ENCODE results near the gene IFIH1.

IFIH1 gene

GRCh38 chr2:162233197-162233596, 85.3 kb downstream of the IFIH1 start:
- DNase-seq (no peak), ATAC-seq (replicated peaks) (no peak)
- H3K4me3 Mint-ChIP-seq = no peak overlapping the region
- peaks cover 13 to 22% of the 10 kb centered on the region in 2 donors for H3K27me3 Mint-ChIP-seq
- peaks cover 0 to 6% of the 10 kb centered on the region in 2 donors for H3K9me3 Mint-ChIP-seq
- no peaks in the 10 kb centered on the region for H3K36me3 Mint-ChIP-seq
- no peaks in the 10 kb centered on the region for H3K4me1 Mint-ChIP-seq
- no peak overlapping the region for H3K27ac Mint-ChIP-seq

- Mint-ChIP-seq H3K27ac (no peak overlapping the region), H3K4me1 (no peaks in the 10 kb centered on the region), H3K36me3 (no peaks in the 10 kb centered on the region), H3K9me3 (peaks cover 0 to 6% of the 10 kb centered on the region in 2 donors), H3K4me3 (no peak overlapping the region), H3K27me3 (peaks cover 15 to 26% of the 10 kb centered on the region in 2 donors)
- DNase-seq = no peak
- no peak for ATAC-seq (replicated peaks)
These were observed 85.8 kb downstream of the IFIH1 start for GRCh38 chr2:162232671-162233070.

- Mint-ChIP-seq H3K27ac (no peak overlapping the region), H3K27me3 (peaks cover 18 to 25% of the 10 kb centered on the region in 2 donors), H3K4me1 (no peaks in the 10 kb centered on the region), H3K4me3 (no peak overlapping the region), H3K36me3 (no peaks in the 10 kb centered on the region), H3K9me3 (peaks cover 0 to 6% of the 10 kb centered on the region in 2 donors)
- ATAC-seq (replicated peaks) (no peak), DNase-seq (no peak)
These were observed 86.5 kb downstream of the IFIH1 start for GRCh38 chr2:162232027-162232426.

- no peak for ATAC-seq (replicated peaks)
These were observed 87.7 kb downstream of the IFIH1 start for GRCh38 chr2:162230761-162231160.

GRCh38 chr2:162226836-162227235, 91.6 kb downstream of the IFIH1 start:
- DNase-seq (no peak), ATAC-seq (replicated peaks) (no peak)
- no peaks in the 10 kb centered on the region for H3K4me1 Mint-ChIP-seq
- H3K27me3 Mint-ChIP-seq = peaks cover 10 to 12% of the 10 kb centered on the region in 2 donors
- H3K9me3 Mint-ChIP-seq = no peaks in the 10 kb centered on the region
- H3K27ac Mint-ChIP-seq = no peak overlapping the region
- H3K4me3 Mint-ChIP-seq = no peak overlapping the region
- H3K36me3 Mint-ChIP-seq = no peaks in the 10 kb centered on the region

More at GRCh38 chr2:162230761-162231160, 87.7 kb downstream of the IFIH1 start:
- Mint-ChIP-seq H3K9me3 (peaks cover 0 to 4% of the 10 kb centered on the region in 2 donors), H3K27ac (no peak overlapping the region), H3K4me1 (no peaks in the 10 kb centered on the region), H3K27me3 (peaks cover 13 to 18% of the 10 kb centered on the region in 2 donors), H3K4me3 (no peak overlapping the region), H3K36me3 (no peaks in the 10 kb centered on the region)
- no peak for DNase-seq

- no peaks in the 10 kb centered on the region for H3K36me3 Mint-ChIP-seq
- no peaks in the 10 kb centered on the region for H3K9me3 Mint-ChIP-seq
- no peak overlapping the region for H3K4me3 Mint-ChIP-seq
- H3K27me3 Mint-ChIP-seq = peaks cover 14 to 17% of the 10 kb centered on the region in 2 donors
- DNase-seq = peak; percentile 29
- peaks cover 0 to 6% of the 10 kb centered on the region in 2 donors for H3K4me1 Mint-ChIP-seq
- ATAC-seq (replicated peaks) = peak; percentile 66 to 68
- H3K27ac Mint-ChIP-seq = no peak overlapping the region
These were observed 97.4 kb downstream of the IFIH1 start for GRCh38 chr2:162221064-162221463.

GRCh38 chr2:162220368-162220767, 98.1 kb downstream of the IFIH1 start:
- no peak for ATAC-seq (replicated peaks)
- Mint-ChIP-seq H3K4me3 (no peak overlapping the region), H3K36me3 (no peaks in the 10 kb centered on the region), H3K27ac (no peak overlapping the region), H3K4me1 (peaks cover 0 to 6% of the 10 kb centered on the region in 2 donors), H3K9me3 (no peaks in the 10 kb centered on the region), H3K27me3 (peaks cover 14 to 17% of the 10 kb centered on the region in 2 donors)
- no peak for DNase-seq

GRCh38 chr2:162219426-162219825, 99.1 kb downstream of the IFIH1 start:
- H3K4me3 Mint-ChIP-seq = no peak overlapping the region
- DNase-seq (no peak), ATAC-seq (replicated peaks) (no peak)
- H3K27me3 Mint-ChIP-seq = peaks cover 14 to 17% of the 10 kb centered on the region in 2 donors
- H3K9me3 Mint-ChIP-seq = no peaks in the 10 kb centered on the region
- H3K4me1 Mint-ChIP-seq = peaks cover 0 to 6% of the 10 kb centered on the region in 2 donors
- H3K27ac Mint-ChIP-seq = no peak overlapping the region
- no peaks in the 10 kb centered on the region for H3K36me3 Mint-ChIP-seq

- no peak overlapping the region for H3K27ac Mint-ChIP-seq
- H3K36me3 Mint-ChIP-seq = no peaks in the 10 kb centered on the region
- H3K4me1 Mint-ChIP-seq = peaks cover 0 to 6% of the 10 kb centered on the region in 2 donors
- H3K27me3 Mint-ChIP-seq = peaks cover 14 to 17% of the 10 kb centered on the region in 2 donors
- H3K9me3 Mint-ChIP-seq = no peaks in the 10 kb centered on the region
- ATAC-seq (replicated peaks) = no peak
- no peak for DNase-seq
- no peak overlapping the region for H3K4me3 Mint-ChIP-seq
These were observed 100.9 kb downstream of the IFIH1 start for GRCh38 chr2:162217598-162217997.
